ENCODE results near the gene FAM25C.
"Not testable (repeated sequence)": the region's sequence is repeated elsewhere in the genome, so short reads cannot be mapped to it uniquely, and the experiment has no call there.

Gene FAM25C

GRCh38 chr10:47957158-47957557, 42.4 kb downstream of the FAM25C start:
- not testable (repeated sequence) for H3K27me3 ChIP-seq (ENCODE audit: control insufficient read depth, insufficient read depth, low read length); H3K4me1 ChIP-seq (ENCODE audit: control insufficient read depth, insufficient read depth, low read length)

GRCh38 chr10:47947424-47947823, 52.2 kb downstream of the FAM25C start:
- not testable (repeated sequence) for H3K4me3 ChIP-seq (ENCODE audit: low read depth, low read length); H3K27me3 ChIP-seq (ENCODE audit: control insufficient read depth, insufficient read depth, low read length); H3K4me1 ChIP-seq (ENCODE audit: control insufficient read depth, insufficient read depth, low read length); H3K9me3 ChIP-seq (ENCODE audit: control insufficient read depth, insufficient read depth, low read depth, low read length); H3K9ac ChIP-seq (ENCODE audit: low read length); H3K36me3 ChIP-seq (ENCODE audit: control insufficient read depth, insufficient read depth, low read length); H3K27ac ChIP-seq (ENCODE audit: low read depth, low read length)

More at GRCh38 chr10:47957158-47957557, 42.4 kb downstream of the FAM25C start:
- H3K9me3 ChIP-seq (ENCODE audit: control insufficient read depth, insufficient read depth, low read depth, low read length); H3K36me3 ChIP-seq (ENCODE audit: control insufficient read depth, insufficient read depth, low read length); H3K27ac ChIP-seq (ENCODE audit: low read depth, low read length); H3K4me3 ChIP-seq (ENCODE audit: low read depth, low read length); H3K9ac ChIP-seq (ENCODE audit: low read length): not testable (repeated sequence)
